HEK293T (cell line): ENCODE measurements around the gene CD34.

Source experiments
- CTCF ChIA-PET: fragments of 350-600 bp; formaldehyde crosslinking; extraction: SDS; loops from one replicate; lab custom pipeline; 2021; ENCODE audit warnings: antibody characterized with exemption, inconsistent platforms; lab: Yijun Ruan, JAX
- POLR2A ChIA-PET: fragments of 350-600 bp; formaldehyde crosslinking; extraction: SDS; loops from one replicate; lab custom pipeline; 2020; ENCODE audit warnings: antibody characterized with exemption, inconsistent platforms; lab: Yijun Ruan, JAX
- DNase-seq: peaks from one replicate; pipeline ENCODE4 v3.0.0; 2012; ENCODE audit warnings: mixed read lengths; ENCODE audit errors: extremely low spot score
- ARNT ChIP-seq: fragments of 450-650 bp; IDR thresholded peaks from 2 replicates; pipeline ENCODE4 v1.6.1; 2017; ENCODE audit warnings: mild to moderate bottlenecking
- BHLHE40 ChIP-seq: fragments of 450-650 bp; IDR thresholded peaks from 2 replicates; pipeline ENCODE4 v1.6.1; 2016; ENCODE audit warnings: mild to moderate bottlenecking, moderate library complexity, borderline replicate concordance
- CTBP1 ChIP-seq: fragments of 450-650 bp; IDR thresholded peaks from 2 replicates; pipeline ENCODE4 v1.6.1; 2016; ENCODE audit warnings: borderline replicate concordance
- ELF4 ChIP-seq: fragments of 450-650 bp; IDR thresholded peaks from 2 replicates; pipeline ENCODE4 v1.6.1; 2017; ENCODE audit warnings: antibody characterized with exemption
- FOXA1 ChIP-seq: fragments of 450-650 bp; IDR thresholded peaks from 2 replicates; pipeline ENCODE4 v1.6.1; 2016; ENCODE audit warnings: mild to moderate bottlenecking
- FOXK2 ChIP-seq: fragments of 450-650 bp; IDR thresholded peaks from 2 replicates; pipeline ENCODE4 v1.6.1; 2016; ENCODE audit warnings: mild to moderate bottlenecking
- FOXM1 ChIP-seq: fragments of 450-650 bp; IDR thresholded peaks from 2 replicates; pipeline ENCODE4 v1.6.1; 2017; ENCODE audit warnings: mild to moderate bottlenecking, borderline replicate concordance
- HDGF ChIP-seq: fragments of 450-650 bp; IDR thresholded peaks from 2 replicates; pipeline ENCODE4 v1.6.1; 2017; ENCODE audit warnings: antibody characterized with exemption, borderline replicate concordance
- L3MBTL2 ChIP-seq: fragments of 450-650 bp; conservative IDR thresholded peaks from 2 replicates; pipeline ENCODE4 v1.6.1; 2016; ENCODE audit warnings: mild to moderate bottlenecking
- LEF1 ChIP-seq: fragments of 450-650 bp; IDR thresholded peaks from 2 replicates; pipeline ENCODE4 v1.6.1; 2017; ENCODE audit warnings: mild to moderate bottlenecking, borderline replicate concordance
- NFRKB ChIP-seq: fragments of 450-650 bp; IDR thresholded peaks from 2 replicates; pipeline ENCODE4 v1.6.1; 2016; ENCODE audit warnings: mild to moderate bottlenecking, moderate library complexity
- SP1 ChIP-seq: fragments of 450-650 bp; IDR thresholded peaks from 2 replicates; pipeline ENCODE4 v1.6.1; 2017
- SUZ12 ChIP-seq: fragments of 450-650 bp; IDR thresholded peaks from 2 replicates; pipeline ENCODE4 v1.6.1; 2016; ENCODE audit warnings: mild to moderate bottlenecking
- TARDBP ChIP-seq: fragments of 450-650 bp; IDR thresholded peaks from 2 replicates; pipeline ENCODE4 v1.6.1; 2016
- ZNF384 ChIP-seq: fragments of 450-650 bp; IDR thresholded peaks from 2 replicates; pipeline ENCODE4 v1.6.1; 2016
- TF ChIP-seq, protein P1 (sequence below): fragments of 450-650 bp; IDR thresholded peaks from 2 replicates; pipeline ENCODE4 v1.6.1; 2016

The CD34 gene

DNA sequence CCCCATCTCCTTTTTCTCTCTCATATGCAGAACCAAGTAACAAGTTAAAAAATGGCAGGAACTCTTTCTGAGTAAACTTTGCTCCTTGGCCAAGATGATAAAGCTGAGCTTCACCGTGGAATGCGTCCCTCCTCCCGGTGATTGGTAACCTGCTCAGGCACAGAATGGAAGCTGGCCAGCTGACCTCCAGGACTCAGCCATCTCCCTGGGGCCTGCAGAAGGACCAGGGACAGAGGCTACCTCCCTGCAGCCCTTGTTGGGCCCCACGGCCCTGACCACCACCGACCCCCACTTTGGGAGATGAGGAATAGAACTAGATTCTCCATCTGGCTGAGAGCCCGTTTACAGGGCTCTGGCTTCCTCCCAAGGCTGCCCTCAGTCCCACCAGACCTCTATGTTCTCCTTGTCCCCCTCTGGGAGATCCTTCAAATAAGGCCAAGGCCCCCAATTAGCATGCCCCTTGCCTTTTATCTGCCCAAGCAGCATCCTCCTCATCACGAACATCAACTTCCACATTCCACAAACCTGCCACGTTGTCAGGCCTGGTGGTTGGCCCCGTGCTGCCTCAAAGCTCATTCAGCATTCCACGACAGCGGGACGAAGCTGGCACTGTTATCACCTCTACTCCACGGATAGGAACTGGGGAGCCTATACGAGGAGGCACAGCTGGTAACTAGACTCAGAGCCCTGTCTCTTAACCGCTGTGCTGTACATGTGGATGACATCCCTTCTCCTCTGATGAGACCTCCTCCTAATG lies 74.2 kb downstream of the CD34 start:
- TF ChIP-seq ZNF384, result no peak
- TF ChIP-seq TARDBP, result no peak
- TF ChIP-seq ELF4, result no peak
- TF ChIP-seq ARNT, result no peak
- TF ChIP-seq FOXA1, result no peak
- no peak for TF ChIP-seq CTBP1
- no peak for TF ChIP-seq HDGF
- TF ChIP-seq SUZ12, result no peak
- TF ChIP-seq, protein P1, sequence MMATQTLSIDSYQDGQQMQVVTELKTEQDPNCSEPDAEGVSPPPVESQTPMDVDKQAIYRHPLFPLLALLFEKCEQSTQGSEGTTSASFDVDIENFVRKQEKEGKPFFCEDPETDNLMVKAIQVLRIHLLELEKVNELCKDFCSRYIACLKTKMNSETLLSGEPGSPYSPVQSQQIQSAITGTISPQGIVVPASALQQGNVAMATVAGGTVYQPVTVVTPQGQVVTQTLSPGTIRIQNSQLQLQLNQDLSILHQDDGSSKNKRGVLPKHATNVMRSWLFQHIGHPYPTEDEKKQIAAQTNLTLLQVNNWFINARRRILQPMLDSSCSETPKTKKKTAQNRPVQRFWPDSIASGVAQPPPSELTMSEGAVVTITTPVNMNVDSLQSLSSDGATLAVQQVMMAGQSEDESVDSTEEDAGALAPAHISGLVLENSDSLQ, result no peak
- TF ChIP-seq NFRKB, result no peak
- no peak for TF ChIP-seq SP1
- TF ChIP-seq BHLHE40, result no peak
- TF ChIP-seq FOXM1, result no peak
- TF ChIP-seq LEF1, result no peak
- TF ChIP-seq L3MBTL2, result no peak
- no peak for TF ChIP-seq FOXK2
- POLR2A ChIA-PET, result no interaction called here
- no peak for DNase-seq
- CTCF ChIA-PET, result no interaction called here

DNA sequence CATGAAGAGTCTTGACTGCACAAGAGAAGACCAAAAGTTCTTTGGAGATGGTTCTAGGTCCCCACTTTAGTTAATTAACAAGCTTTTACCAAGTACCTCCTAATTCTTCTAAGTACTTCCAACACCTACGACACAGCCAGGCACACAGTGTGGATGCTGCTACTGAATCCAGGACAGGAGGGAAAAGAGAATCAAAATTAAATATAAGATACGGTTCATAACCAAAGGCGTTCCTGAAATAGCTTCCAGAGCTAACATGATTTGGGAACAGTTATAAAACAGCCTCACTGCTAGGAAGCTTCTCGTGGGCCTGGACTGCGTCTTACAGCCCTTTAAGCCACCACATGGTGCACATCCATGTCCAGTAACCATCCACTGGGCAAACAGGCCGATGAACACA lies 75.0 kb downstream of the CD34 start:
- POLR2A ChIA-PET, result interaction anchor here (1.2 kb wide), 1 partner anchor 33 kb away, joined by 3 read pairs; no protein-coding TSS in a partner anchor
- DNase-seq, result no peak
- CTCF ChIA-PET, result interaction anchor here (0.6 kb wide), 1 partner anchor 72 kb away, joined by 3 read pairs; no protein-coding TSS in a partner anchor
- TF ChIP-seq HDGF (no peak), ARNT (no peak)

DNA sequence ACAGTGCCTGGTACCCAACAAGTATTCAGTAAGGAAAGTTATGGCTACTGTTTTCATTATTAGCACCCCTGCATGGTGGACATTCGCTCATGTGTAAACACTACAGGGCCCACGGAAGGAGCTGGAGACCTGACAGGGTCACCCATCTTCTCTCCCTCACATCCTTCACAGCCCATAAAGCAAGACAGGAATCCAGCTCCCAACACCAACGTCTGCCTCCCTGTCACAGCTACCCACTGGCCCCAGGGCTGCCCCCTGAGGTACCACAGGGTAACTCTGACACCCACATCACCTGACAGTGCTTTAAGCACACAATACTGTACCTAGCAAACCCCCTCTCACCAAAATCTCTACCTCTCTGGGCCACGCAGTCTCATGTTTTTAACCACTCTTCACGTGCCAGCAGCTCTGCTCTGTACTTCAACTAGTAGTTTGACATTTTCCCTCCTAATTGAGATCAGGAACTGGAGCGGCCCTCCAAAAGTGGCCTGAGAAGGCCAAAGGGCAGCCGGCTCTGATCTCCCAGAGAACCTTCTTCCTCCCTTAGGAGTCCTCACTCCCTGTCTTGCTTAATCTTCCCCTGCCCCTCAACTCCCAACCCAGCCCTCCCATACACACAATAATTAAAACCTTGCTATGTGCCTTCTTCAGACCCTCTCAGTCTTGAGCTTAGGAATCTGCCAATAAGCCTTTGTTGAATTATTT lies 76.8 kb downstream of the CD34 start:
- no peak for DNase-seq
- TF ChIP-seq SP1 (no peak), FOXA1 (no peak), BHLHE40 (no peak), FOXK2 (no peak), ELF4 (no peak)
- ChIA-PET POLR2A (interaction anchor here (0.9 kb wide), 1 partner anchor 11 kb away, joined by 3 read pairs; no protein-coding TSS in a partner anchor), CTCF (no interaction called here)

DNA sequence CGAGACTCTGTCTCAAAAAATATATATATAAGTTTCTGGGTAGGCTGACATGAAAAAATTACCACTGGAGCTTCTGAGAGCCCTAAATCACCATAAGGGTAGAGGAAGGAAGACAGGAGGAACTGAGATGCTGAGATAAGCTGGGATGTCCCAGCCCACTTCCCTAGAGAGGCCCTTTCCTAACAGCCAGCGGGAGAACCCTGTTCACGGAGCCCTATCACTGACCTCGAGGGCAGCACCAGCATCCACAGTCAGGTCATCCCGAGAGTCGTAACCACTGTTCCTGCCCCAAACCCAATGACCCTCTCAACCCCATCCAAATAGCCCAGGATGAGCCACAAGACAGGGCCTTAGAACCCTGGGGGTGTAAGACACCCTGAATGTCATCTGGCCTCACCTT lies 77.5 kb downstream of the CD34 start:
- DNase-seq, result no peak
- CTCF ChIA-PET, result no interaction called here
- POLR2A ChIA-PET, result interaction anchor here (0.9 kb wide), 1 partner anchor 10 kb away, joined by 3 read pairs; no protein-coding TSS in a partner anchor
- TF ChIP-seq, protein P1, result no peak
- TF ChIP-seq FOXA1 (no peak), TARDBP (no peak), NFRKB (no peak), SUZ12 (no peak), ZNF384 (no peak), ELF4 (no peak), CTBP1 (no peak)

DNA sequence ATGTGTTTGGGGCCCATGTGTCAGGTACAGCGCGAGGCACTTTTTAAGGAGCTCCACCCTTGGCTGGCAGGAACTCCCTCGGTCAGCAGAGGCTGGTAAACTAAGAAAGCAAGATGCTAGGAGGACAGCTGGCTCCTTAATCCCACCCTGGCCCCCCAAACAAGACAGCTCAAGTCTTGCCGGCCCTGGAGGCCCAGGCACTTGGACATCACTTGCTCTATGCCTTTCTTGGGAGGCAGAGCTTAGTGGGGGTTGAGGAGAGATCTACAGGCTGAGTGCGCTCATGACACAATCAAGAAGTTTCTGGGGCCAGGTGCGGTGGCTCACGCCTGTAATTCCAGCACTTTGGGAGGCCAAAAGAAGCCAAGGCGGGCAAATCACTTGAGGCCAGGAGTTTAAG lies 78.1 kb downstream of the CD34 start:
- no peak for DNase-seq
- TF ChIP-seq CTBP1, result no peak
- no peak for TF ChIP-seq FOXM1
- no peak for TF ChIP-seq ELF4
- TF ChIP-seq LEF1, result no peak
- TF ChIP-seq SP1, result no peak
- TF ChIP-seq ZNF384, result no peak
- TF ChIP-seq FOXK2, result no peak
- TF ChIP-seq ARNT, result no peak
- TF ChIP-seq HDGF, result no peak
- no peak for TF ChIP-seq BHLHE40
- no peak for TF ChIP-seq TARDBP
- no peak for TF ChIP-seq SUZ12
- TF ChIP-seq, protein P1, result no peak
- TF ChIP-seq NFRKB, result no peak
- no peak for TF ChIP-seq FOXA1
- TF ChIP-seq L3MBTL2, result no peak
- ChIA-PET CTCF (no interaction called here), POLR2A (no interaction called here)

DNA sequence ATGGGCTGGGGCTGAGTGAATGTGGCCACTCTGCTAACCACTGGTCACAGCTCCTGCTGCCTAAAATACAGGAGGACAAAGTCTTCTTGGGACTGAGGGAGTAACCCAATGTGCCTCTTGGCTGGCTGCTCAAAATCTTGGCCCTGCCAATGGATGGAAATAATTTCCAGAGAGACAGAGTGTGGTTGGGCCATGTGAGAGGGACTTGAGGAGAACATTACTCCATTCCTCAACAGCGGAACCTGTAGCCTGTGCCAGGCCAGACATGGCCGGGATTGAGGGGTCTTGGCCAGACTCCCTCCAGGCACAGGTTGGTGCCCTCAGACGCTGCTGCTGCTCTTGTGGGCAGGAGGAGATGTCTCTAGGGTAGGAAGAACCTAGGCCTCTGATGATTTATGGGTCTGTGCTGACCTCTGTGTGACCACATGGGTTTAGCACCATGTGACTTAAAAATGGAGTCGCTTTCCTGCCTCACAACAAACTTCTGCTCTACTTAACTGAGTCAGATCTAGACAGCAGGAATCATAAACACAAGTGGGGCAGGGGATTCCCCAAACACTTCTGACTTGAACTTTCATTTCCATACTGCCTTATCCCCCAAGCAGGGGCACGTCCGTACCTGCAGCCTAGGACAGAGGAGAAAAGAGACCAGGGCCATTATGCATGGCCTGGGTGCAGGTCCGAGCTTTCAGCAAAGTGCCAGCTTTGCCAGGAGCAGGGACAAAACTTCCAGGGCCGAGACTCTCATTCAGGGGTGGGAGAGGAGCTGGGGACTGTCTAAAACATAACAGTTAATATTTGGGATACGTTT lies 79.2 kb downstream of the CD34 start:
- ChIA-PET POLR2A (no interaction called here), CTCF (no interaction called here)
- TF ChIP-seq CTBP1 (no peak), HDGF (no peak), LEF1 (no peak), NFRKB (no peak)
- DNase-seq, result no peak
